ENCODE measurements around the gene SRP54.

DNA sequence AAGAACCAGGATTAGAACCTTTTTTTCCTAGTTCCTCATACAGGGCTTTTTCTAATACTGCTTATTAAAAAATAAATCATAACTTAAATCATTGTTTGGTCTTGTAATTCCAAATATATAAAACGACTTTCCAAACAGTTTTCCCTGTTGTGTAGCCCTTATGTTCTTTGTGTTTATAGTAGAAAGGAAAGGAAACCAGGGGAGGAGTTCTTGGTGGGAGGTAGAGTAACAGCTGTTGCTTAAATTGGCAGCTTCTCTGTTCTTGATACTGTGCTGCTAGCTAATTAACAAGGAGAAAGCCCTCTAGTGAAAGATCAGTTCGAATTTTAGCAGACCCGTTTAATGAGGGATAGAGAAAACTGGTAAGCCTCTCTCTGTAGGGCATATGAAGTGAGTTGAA lies 15.0 kb downstream of the SRP54 start:
- TF ChIP-seq, protein P1, sequence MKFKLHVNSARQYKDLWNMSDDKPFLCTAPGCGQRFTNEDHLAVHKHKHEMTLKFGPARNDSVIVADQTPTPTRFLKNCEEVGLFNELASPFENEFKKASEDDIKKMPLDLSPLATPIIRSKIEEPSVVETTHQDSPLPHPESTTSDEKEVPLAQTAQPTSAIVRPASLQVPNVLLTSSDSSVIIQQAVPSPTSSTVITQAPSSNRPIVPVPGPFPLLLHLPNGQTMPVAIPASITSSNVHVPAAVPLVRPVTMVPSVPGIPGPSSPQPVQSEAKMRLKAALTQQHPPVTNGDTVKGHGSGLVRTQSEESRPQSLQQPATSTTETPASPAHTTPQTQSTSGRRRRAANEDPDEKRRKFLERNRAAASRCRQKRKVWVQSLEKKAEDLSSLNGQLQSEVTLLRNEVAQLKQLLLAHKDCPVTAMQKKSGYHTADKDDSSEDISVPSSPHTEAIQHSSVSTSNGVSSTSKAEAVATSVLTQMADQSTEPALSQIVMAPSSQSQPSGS (CRISPR knock-in tag; IDR thresholded peaks at IDR 0.05; ENCODE audit: borderline replicate concordance, low read depth) = no peak
- TF ChIP-seq TP53 (CRISPR knock-in tag; IDR thresholded peaks at IDR 0.05) (no peak), ZNF138 (CRISPR knock-in tag; conservative IDR thresholded peaks at IDR 0.05) (no peak)
